Measurements from ENCODE around the gene PLXDC1.

PLXDC1 gene

GRCh38 chr17:39014044-39014794 lies 137.2 kb downstream of the PLXDC1 start:
- DNase-seq (ENCODE audit: low read depth) = no peak
